Uterine smooth muscle cell (primary cell): ENCODE measurements around the gene SLC25A19. TPM values are rescaled to one million over a fixed set of nuclear protein-coding genes. Genes with fewer than 3 reads are reported as not detected.

Experiments
- total RNA-seq: library from RNA; depleted of rRNA; stranded (reverse); fragments of >200 nt; gene quantifications from 2 replicates; pipeline ENCODE4 v1.2.3, GENCODE V29; 2014

Gene SLC25A19
- 6.1 and 11.0 TPM in 2 replicates for total RNA-seq

GRCh38 chr17:75289115-75289831 lies at the start of gene SLC25A19:
TSS of gene SLC25A19 (minus strand) at chr17:75289433. CDS start at chr17:75286764, 2,669 bp downstream.

DNA sequence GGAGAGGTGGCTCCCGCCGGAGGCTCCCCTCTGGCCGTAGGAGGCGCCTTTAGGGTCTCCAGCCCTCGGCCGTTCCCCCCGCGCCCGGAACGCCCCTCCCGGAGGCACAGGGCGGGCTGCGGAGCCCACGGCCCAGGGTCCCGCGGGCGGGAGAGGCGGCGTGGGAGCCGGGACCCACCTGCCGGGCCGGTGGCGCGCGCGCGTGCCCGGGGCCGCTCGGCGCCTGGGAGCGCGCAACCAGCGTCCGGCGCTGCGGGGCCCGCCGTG lies 18.3 kb downstream of the SLC25A19 start, which contains the start of gene MIF4GD:
Gene MIF4GD, minus strand, starts transcription at position 266 of the 267 bp plus-strand sequence. CDS start 1,036 bp downstream, outside the sequence.

GRCh38 chr17:75261336-75262111 lies 27.7 kb downstream of the SLC25A19 start, which contains the start of the genes GGA3 and MRPS7:
TSS of gene GGA3 (minus strand) at chr17:75261606. CDS start at chr17:75261587, 19 bp downstream.
TSS of gene MRPS7 (plus strand) at chr17:75261879. CDS start at chr17:75261901, 22 bp downstream.

Other genes with a start within 250 kb of the SLC25A19 start
- 293 and 304 TPM in 2 replicates for gene ATP5PD, start 242.5 kb downstream of the SLC25A19 start, total RNA-seq
- 15.2 and 15.5 TPM in 2 replicates for gene KCTD2, start 242.2 kb downstream of the SLC25A19 start, total RNA-seq
- gene SLC16A5, start 201.5 kb downstream of the SLC25A19 start, total RNA-seq: 5.2 and 8.7 TPM in 2 replicates
- gene ARMC7, start 179.5 kb downstream of the SLC25A19 start, total RNA-seq: 2.2 and 2.8 TPM in 2 replicates
- 42.7 and 77.2 TPM in 2 replicates for gene NT5C, start 157.7 kb downstream of the SLC25A19 start, total RNA-seq
- gene JPT1, start 134.9 kb downstream of the SLC25A19 start, total RNA-seq: 99.0 and 156 TPM in 2 replicates
- 116 and 122 TPM in 2 replicates for gene SUMO2, start 106.5 kb downstream of the SLC25A19 start, total RNA-seq
- 25.9 and 56.6 TPM in 2 replicates for gene NUP85, start 83.8 kb downstream of the SLC25A19 start, total RNA-seq
- 10.4 and 16.0 TPM in 2 replicates for gene GGA3, start 27.8 kb downstream of the SLC25A19 start, total RNA-seq
- 44.0 and 62.5 TPM in 2 replicates for gene MRPS7, start 27.6 kb downstream of the SLC25A19 start, total RNA-seq
- 7.6 and 8.3 TPM in 2 replicates for gene MIF4GD, start 18.2 kb downstream of the SLC25A19 start, total RNA-seq
- 84.1 and 87.1 TPM in 2 replicates for gene GRB2, start 116.2 kb upstream of the SLC25A19 start, total RNA-seq
- 36.4 and 38.3 TPM in 2 replicates for gene TMEM94, start 167.2 kb upstream of the SLC25A19 start, total RNA-seq
- gene CASKIN2, start 226.1 kb upstream of the SLC25A19 start, total RNA-seq: 6.2 and 6.6 TPM in 2 replicates
- gene TSEN54, start 227.1 kb upstream of the SLC25A19 start, total RNA-seq: 13.5 and 15.7 TPM in 2 replicates
- gene LLGL2, start 236.3 kb upstream of the SLC25A19 start, total RNA-seq: 0.12 and 0.33 TPM in 2 replicates